HCT116 (cell line): Measurements from ENCODE around the gene TP53AIP1. TPM values are rescaled to one million over a fixed set of nuclear protein-coding genes. Genes with fewer than 3 reads are reported as not detected.

Experiments used
- ATAC-seq: fragments of 200-7000 bp; cut with Tn5 transposase; 2 replicates; pipeline ENCODE4 v1.9.1; 2020; ENCODE audit warnings: mild to moderate bottlenecking, moderate library complexity
- BruUV-seq: library from RNA; stranded (reverse); fragments of 400-500 nt; replicated peaks from 2 replicates; lab custom pipeline; 2021; lab: Mats Ljungman, UMichigan
- CTCF ChIA-PET: fragments of 300-600 bp; sonication (Branson Sonifier 250); formaldehyde crosslinking; loops from one replicate; lab custom pipeline; 2021; ENCODE audit warnings: antibody characterized with exemption; lab: Charles Lee
- POLR2A ChIA-PET: fragments of 300-600, 350-600 bp; sonication (Branson Sonifier 250); formaldehyde crosslinking; loops from one replicate; lab custom pipeline; 2021; ENCODE audit warnings: antibody characterized with exemption; lab: Charles Lee
- RAD21 ChIA-PET, 2 experiments: fragments of 300-600 bp; sonication (Branson Sonifier 250); formaldehyde crosslinking; loops; one replicate each; lab custom pipeline; 2023; ENCODE audit warnings: low total read pairs in 2 of 2; ENCODE audit not compliant: uncharacterized antibody in 2 of 2, unreplicated experiment in 2 of 2, low non-redundant PET in 1 of 2; lab: Charles Lee
- DNase-seq: peaks from one replicate; pipeline ENCODE4 v3.0.0-alpha.2; 2010; ENCODE audit warnings: low read depth, low spot score
- H2AFZ ChIP-seq: fragments of 200-600 bp; shearing (Covaris generic), sonication (generic); 2 replicates; pipeline ENCODE4 v1.6.1; 2017; ENCODE audit warnings: low read depth, mixed run types, mixed read lengths, antibody characterized with exemption, low read length; ENCODE audit not compliant: poor library complexity, severe bottlenecking
- H3K27ac ChIP-seq: 2 replicates; pipeline ENCODE4 v1.5.1; 2012; ENCODE audit warnings: low read depth, low read length
- H3K27me3 ChIP-seq: fragments of 200-600 bp; sonication (generic); 2 replicates; pipeline ENCODE4 v1.6.1; 2016; ENCODE audit warnings: mixed run types, low read length, mixed read lengths; ENCODE audit not compliant: insufficient read depth
- H3K36me3 ChIP-seq, 2 experiments: fragments of 200-500 bp in 1 of 2; fragments of 200-600 bp in 1 of 2; sonication (Bioruptor generic) in 1 of 2; sonication (generic) in 1 of 2; 2 replicates each; pipeline versions ENCODE4 v1.5.1 to v1.6.1; 2014 to 2016; ENCODE audit warnings: low read length in 2 of 2, inconsistent platforms in 1 of 2, mixed read lengths in 1 of 2, mixed run types in 1 of 2; ENCODE audit not compliant: insufficient read depth in 2 of 2, control insufficient read depth in 1 of 2
- H3K4me1 ChIP-seq, 2 experiments: fragments of 200-600 bp in 1 of 2; sonication (generic) in 1 of 2; 2 replicates each; pipeline versions ENCODE4 v1.5.1 to v1.6.1; 2012 to 2017; ENCODE audit warnings: low read length in 2 of 2, inconsistent platforms in 1 of 2, mild to moderate bottlenecking in 1 of 2, mixed read lengths in 1 of 2, mixed run types in 1 of 2, moderate library complexity in 1 of 2; ENCODE audit not compliant: insufficient read depth in 2 of 2, control insufficient read depth in 1 of 2
- H3K4me2 ChIP-seq: fragments of 200-600 bp; sonication (generic); 2 replicates; pipeline ENCODE4 v1.6.1; 2017; ENCODE audit warnings: mixed run types, low read length, mixed read lengths
- H3K4me3 ChIP-seq, 2 experiments: fragments of 200-600 bp in 1 of 2; sonication (generic) in 1 of 2; replicated peaks in 1 of 2; 2 replicates each; pipeline ENCODE4 v1.5.1; 2011 to 2016; ENCODE audit warnings: low read length in 2 of 2, control low read depth in 1 of 2, low read depth in 1 of 2, mild to moderate bottlenecking in 1 of 2, mixed read lengths in 1 of 2, mixed run types in 1 of 2
- H3K79me2 ChIP-seq: fragments of 200-600 bp; sonication (generic); 2 replicates; pipeline ENCODE4 v1.6.1; 2017; ENCODE audit warnings: mild to moderate bottlenecking, mixed run types, low read length, moderate library complexity, mixed read lengths; ENCODE audit not compliant: insufficient read depth
- H3K9ac ChIP-seq: fragments of 200-600 bp; sonication (generic); 2 replicates; pipeline ENCODE4 v1.6.1; 2016; ENCODE audit warnings: low read length, mixed read lengths
- H3K9me2 ChIP-seq: fragments of 200-600 bp; sonication (generic), shearing (Covaris generic); 2 replicates; pipeline ENCODE4 v1.6.1; 2017; ENCODE audit warnings: mixed run types, mild to moderate bottlenecking, moderate library complexity; ENCODE audit not compliant: insufficient read depth
- H3K9me3 ChIP-seq, 2 experiments: fragments of 200-500 bp in 1 of 2; fragments of 200-600 bp in 1 of 2; sonication (Bioruptor generic) in 1 of 2; sonication (generic) in 1 of 2; 2 replicates each; pipeline ENCODE4 v1.6.1; 2014 to 2017; ENCODE audit warnings: low read length in 2 of 2, mixed read lengths in 2 of 2, inconsistent platforms in 1 of 2, low read depth in 1 of 2, mild to moderate bottlenecking in 1 of 2, mixed run types in 1 of 2, moderate library complexity in 1 of 2; ENCODE audit not compliant: control insufficient read depth in 1 of 2, insufficient read depth in 1 of 2
- H4K20me1 ChIP-seq: fragments of 200-600 bp; sonication (generic), shearing (Covaris generic); 2 replicates; pipeline ENCODE4 v1.6.1; 2017; ENCODE audit warnings: mixed run types, mild to moderate bottlenecking, moderate library complexity; ENCODE audit not compliant: insufficient read depth
- ATF3 ChIP-seq: IDR thresholded peaks from 2 replicates; pipeline ENCODE4 v1.6.1; 2012
- CBX3 ChIP-seq: IDR thresholded peaks from 2 replicates; pipeline ENCODE4 v1.6.1; 2012; ENCODE audit warnings: low read depth
- EZH2 ChIP-seq: fragments of 200-600 bp; sonication (generic); IDR thresholded peaks from 2 replicates; pipeline ENCODE4 v1.6.1; 2017; ENCODE audit warnings: antibody characterized with exemption, mixed run types
- EZH2phosphoT487 ChIP-seq: fragments of 200-600 bp; IDR thresholded peaks from 2 replicates; pipeline ENCODE4 v1.6.1; 2018; ENCODE audit warnings: antibody characterized with exemption, borderline replicate concordance
- JUND ChIP-seq: IDR thresholded peaks from 2 replicates; pipeline ENCODE4 v1.6.1; 2012
- POLR2A ChIP-seq: IDR thresholded peaks from 2 replicates; pipeline ENCODE4 v1.7.0; 2011; ENCODE audit warnings: borderline replicate concordance; ENCODE audit not compliant: insufficient read depth, insufficient read length; ENCODE audit errors: extremely low read depth
- REST ChIP-seq: IDR thresholded peaks from 2 replicates; pipeline ENCODE4 v1.6.1; 2012; ENCODE audit warnings: low read depth
- YY1 ChIP-seq: IDR thresholded peaks from 2 replicates; pipeline ENCODE4 v1.6.1; 2011; ENCODE audit warnings: low read length, low read depth, moderate library complexity, mild to moderate bottlenecking; ENCODE audit not compliant: insufficient replicate concordance; ENCODE audit errors: extremely low read depth
- ZNF274 ChIP-seq: fragments of 200-500 bp; sonication (Bioruptor generic); IDR thresholded peaks from 2 replicates; pipeline ENCODE4 v1.6.1; 2014; ENCODE audit warnings: mild to moderate bottlenecking, low read depth, low read length, inconsistent platforms
- intact Hi-C: fragments of 100-400 bp; cut with micrococcal nuclease; formaldehyde crosslinking; loops from 2 replicates; pipeline ENCODE4 v1.10.0; 2022
- total RNA-seq: library from RNA; stranded (reverse); gene quantifications from one replicate; pipeline ENCODE4 v1.2.1, GENCODE V29; 2021; ENCODE audit not compliant: unreplicated experiment
- TF ChIP-seq, protein P1 (sequence below): IDR thresholded peaks from 2 replicates; pipeline ENCODE4 v1.6.1; 2011; ENCODE audit warnings: mild to moderate bottlenecking, low read length, moderate library complexity; ENCODE audit not compliant: insufficient replicate concordance; ENCODE audit errors: extremely low read depth
- TF ChIP-seq, protein P2 (sequence below): IDR thresholded peaks from 2 replicates; pipeline ENCODE4 v1.6.1; 2012

TP53AIP1 gene
- total RNA-seq, 1 experiment from 2014 or later, result 0.15 TPM

DNA sequence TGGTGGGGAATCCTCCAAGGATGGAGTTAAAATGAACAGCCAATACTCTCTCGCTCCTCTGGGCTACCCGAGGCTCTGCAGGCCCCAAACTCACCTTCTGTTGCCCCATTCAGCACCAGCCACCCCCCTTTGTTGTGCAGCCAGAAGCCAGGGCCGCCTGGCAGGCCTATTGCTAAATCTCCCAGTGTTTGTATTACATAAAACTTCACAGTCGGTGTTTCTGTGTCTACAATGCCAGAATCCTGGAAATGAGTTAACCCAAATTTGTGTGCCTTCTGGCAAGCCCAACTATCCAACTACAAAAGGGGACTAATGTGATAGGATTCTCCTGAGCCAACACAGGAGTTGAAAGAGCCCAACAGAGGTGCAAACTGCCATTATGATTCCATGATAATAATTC is 42.2 kb downstream of the TP53AIP1 start (continued):
- TF ChIP-seq, protein P1, sequence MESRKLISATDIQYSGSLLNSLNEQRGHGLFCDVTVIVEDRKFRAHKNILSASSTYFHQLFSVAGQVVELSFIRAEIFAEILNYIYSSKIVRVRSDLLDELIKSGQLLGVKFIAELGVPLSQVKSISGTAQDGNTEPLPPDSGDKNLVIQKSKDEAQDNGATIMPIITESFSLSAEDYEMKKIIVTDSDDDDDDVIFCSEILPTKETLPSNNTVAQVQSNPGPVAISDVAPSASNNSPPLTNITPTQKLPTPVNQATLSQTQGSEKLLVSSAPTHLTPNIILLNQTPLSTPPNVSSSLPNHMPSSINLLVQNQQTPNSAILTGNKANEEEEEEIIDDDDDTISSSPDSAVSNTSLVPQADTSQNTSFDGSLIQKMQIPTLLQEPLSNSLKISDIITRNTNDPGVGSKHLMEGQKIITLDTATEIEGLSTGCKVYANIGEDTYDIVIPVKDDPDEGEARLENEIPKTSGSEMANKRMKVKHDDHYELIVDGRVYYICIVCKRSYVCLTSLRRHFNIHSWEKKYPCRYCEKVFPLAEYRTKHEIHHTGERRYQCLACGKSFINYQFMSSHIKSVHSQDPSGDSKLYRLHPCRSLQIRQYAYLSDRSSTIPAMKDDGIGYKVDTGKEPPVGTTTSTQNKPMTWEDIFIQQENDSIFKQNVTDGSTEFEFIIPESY, result no peak
- TF ChIP-seq ATF3 (no peak), JUND (no peak), CBX3 (no peak)

DNA sequence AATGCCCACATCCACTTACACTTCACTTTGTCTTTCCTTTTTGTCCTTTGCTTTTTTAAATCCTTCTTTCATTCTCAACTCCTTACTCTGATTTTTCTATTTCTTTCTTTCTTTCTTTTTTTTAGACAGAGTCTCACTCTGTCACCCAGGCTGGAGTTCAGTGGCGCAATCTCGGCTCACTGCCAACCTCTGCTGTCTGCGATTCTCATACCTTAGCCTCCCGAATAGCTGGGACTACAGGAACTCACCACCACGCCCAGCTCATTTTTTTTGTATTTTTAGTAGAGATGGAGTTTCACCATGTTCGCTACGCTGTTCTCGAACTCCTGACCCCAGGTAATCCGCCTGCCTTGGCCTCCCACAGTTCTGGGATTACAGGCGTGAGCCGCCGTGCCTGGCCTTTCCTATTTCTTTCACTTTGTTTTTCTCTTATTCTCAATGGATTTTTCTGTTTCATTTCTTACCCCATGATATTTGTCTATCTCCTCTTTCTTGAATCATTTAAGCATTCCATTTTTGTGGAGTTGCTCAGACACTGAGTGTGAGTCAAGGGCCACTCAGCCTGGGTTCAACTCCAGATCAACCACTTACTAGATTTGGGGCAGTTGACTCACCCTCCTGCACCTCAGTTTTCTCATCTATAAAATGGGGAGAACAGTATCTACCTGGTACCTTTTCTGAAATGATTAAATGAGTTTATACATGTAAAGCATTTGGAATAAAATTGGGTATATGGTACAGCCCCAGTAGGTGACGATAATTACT is 43.9 kb downstream of the TP53AIP1 start:
- no peak overlapping the region for H3K4me3 ChIP-seq
- CTCF ChIA-PET, result no interaction called here
- no peaks in the 10 kb centered on the region for H3K79me2 ChIP-seq
- no peaks in the 10 kb centered on the region for H3K27me3 ChIP-seq
- RAD21 ChIA-PET, result no interaction called here
- intact Hi-C loops, result no loop called here
- H3K4me1 ChIP-seq, result peaks cover 0 to 5% of the 10 kb centered on the region in 2 experiments; a peak in 1 of 4 replicates
- BruUV-seq, result no TSS peak
- DNase-seq (no peak), ATAC-seq (no peak)
- H4K20me1 ChIP-seq, result no peaks in the 10 kb centered on the region
- POLR2A ChIA-PET, result no interaction called here
- no peak overlapping the region for H3K27ac ChIP-seq
- no peak overlapping the region for H3K4me2 ChIP-seq
- no peaks in the 10 kb centered on the region for H3K9me2 ChIP-seq
- H2AFZ ChIP-seq, result no peak overlapping the region
- no peaks in the 10 kb centered on the region for H3K9me3 ChIP-seq
- H3K9ac ChIP-seq, result no peak overlapping the region
- H3K36me3 ChIP-seq, result no peaks in the 10 kb centered on the region
- TF ChIP-seq EZH2 (no peak), POLR2A (no peak), REST (no peak), ATF3 (no peak), ZNF274 (no peak), CBX3 (no peak), EZH2phosphoT487 (no peak), YY1 (no peak)
- TF ChIP-seq, protein P2, sequence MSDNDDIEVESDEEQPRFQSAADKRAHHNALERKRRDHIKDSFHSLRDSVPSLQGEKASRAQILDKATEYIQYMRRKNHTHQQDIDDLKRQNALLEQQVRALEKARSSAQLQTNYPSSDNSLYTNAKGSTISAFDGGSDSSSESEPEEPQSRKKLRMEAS, result no peak
- TF ChIP-seq, protein P1, result no peak
